H1 (cell line): ENCODE data around the gene CYP1A1. TPM values are rescaled to one million over a fixed set of nuclear protein-coding genes. Genes with fewer than 3 reads are reported as not detected.

Experiments
- CTCF ChIA-PET: fragments of 300-600 bp; sonication (Branson Sonifier 250); formaldehyde crosslinking; loops from one replicate; lab custom pipeline; 2021; ENCODE audit not compliant: partially characterized antibody; lab: Charles Lee
- POLR2A ChIA-PET: fragments of 300-600 bp; sonication (Branson Sonifier 250); formaldehyde crosslinking; loops from one replicate; lab custom pipeline; 2021; ENCODE audit warnings: inconsistent platforms; ENCODE audit not compliant: partially characterized antibody; lab: Charles Lee
- DNase-seq, 2 experiments: peaks; one replicate each; pipeline versions ENCODE4 v3.0.0 to v3.0.0-alpha.2; 2010 to 2022; ENCODE audit warnings: low spot score in 2 of 2, low read depth in 1 of 2, mixed read lengths in 1 of 2
- FAIRE-seq: peaks from 2 replicates; lab custom pipeline; 2011; peaks lifted over from hg19 to GRCh38; lab: Jason Lieb, UNC
- H2AFZ ChIP-seq: 2 replicates; pipeline ENCODE4 v1.8.1; 2012; ENCODE audit warnings: low read length, inconsistent platforms
- H2AK5ac ChIP-seq: 2 replicates; pipeline ENCODE4 v1.6.1; 2013; ENCODE audit warnings: low read depth, low read length
- H2BK120ac ChIP-seq: replicated peaks from 2 replicates; pipeline ENCODE3; 2013; ENCODE audit warnings: low read depth, low read length, inconsistent platforms
- H2BK12ac ChIP-seq: 2 replicates; pipeline ENCODE4 v1.6.1; 2013; ENCODE audit warnings: low read depth, low read length
- H2BK15ac ChIP-seq: 2 replicates; pipeline ENCODE4 v1.6.1; 2013; ENCODE audit warnings: low read length
- H2BK20ac ChIP-seq: 2 replicates; pipeline ENCODE4 v1.6.1; 2013; ENCODE audit warnings: low read length
- H2BK5ac ChIP-seq: 2 replicates; pipeline ENCODE4 v1.6.1; 2013; ENCODE audit warnings: low read depth, low read length
- H3K14ac ChIP-seq: 2 replicates; pipeline ENCODE4 v1.6.1; 2013; ENCODE audit warnings: inconsistent platforms; ENCODE audit not compliant: insufficient read length
- H3K18ac ChIP-seq: 2 replicates; pipeline ENCODE4 v1.6.1; 2013; ENCODE audit warnings: low read length; ENCODE audit errors: extremely low read depth
- H3K23ac ChIP-seq: 2 replicates; pipeline ENCODE4 v1.6.1; 2013; ENCODE audit warnings: inconsistent platforms; ENCODE audit not compliant: insufficient read length
- H3K23me2 ChIP-seq: 2 replicates; pipeline ENCODE4 v1.6.1; 2013; ENCODE audit warnings: low read depth, low read length
- H3K27ac ChIP-seq: 2 replicates; pipeline ENCODE4 v1.6.1; 2011; ENCODE audit warnings: low read depth, low read length, inconsistent platforms
- H3K27me3 ChIP-seq, 4 experiments: replicated peaks in 1 of 4; 1 replicate in 1 of 4; 2 replicates in 3 of 4; pipeline versions ENCODE4 v1.6.1 to v1.8.1; 2011 to 2013; ENCODE audit warnings: low read length in 3 of 4, mild to moderate bottlenecking in 3 of 4, inconsistent platforms in 2 of 4, mixed read lengths in 2 of 4, moderate library complexity in 1 of 4; ENCODE audit not compliant: control insufficient read depth in 3 of 4, insufficient read depth in 3 of 4; ENCODE audit errors: extremely low read depth in 1 of 4
- H3K36me3 ChIP-seq, 4 experiments: 2 replicates each; pipeline versions ENCODE4 v1.6.1 to v1.8.1; 2011 to 2013; ENCODE audit warnings: mild to moderate bottlenecking in 4 of 4, low read length in 3 of 4, moderate library complexity in 2 of 4, control low read depth in 1 of 4, inconsistent platforms in 1 of 4; ENCODE audit not compliant: insufficient read depth in 4 of 4, control insufficient read depth in 2 of 4
- H3K4ac ChIP-seq: replicated peaks from 2 replicates; pipeline ENCODE3; 2013; ENCODE audit warnings: low read length, low read depth, mixed read lengths, inconsistent platforms; ENCODE audit not compliant: insufficient read length
- H3K4me1 ChIP-seq, 4 experiments: replicated peaks in 1 of 4; 1 replicate in 1 of 4; 2 replicates in 3 of 4; pipeline versions ENCODE4 v1.6.1 to v1.8.1; 2011 to 2013; ENCODE audit warnings: low read length in 3 of 4, inconsistent platforms in 2 of 4, mixed read lengths in 1 of 4; ENCODE audit not compliant: insufficient read depth in 4 of 4, control insufficient read depth in 3 of 4
- H3K4me2 ChIP-seq, 2 experiments: 2 replicates each; pipeline versions ENCODE4 v1.6.1 to v1.8.1; 2011 to 2013; ENCODE audit warnings: low read depth in 2 of 2, low read length in 2 of 2, control low read depth in 1 of 2, inconsistent platforms in 1 of 2, mild to moderate bottlenecking in 1 of 2; ENCODE audit not compliant: insufficient read depth in 1 of 2
- H3K4me3 ChIP-seq, 4 experiments: fragments of 200-600, 300-600 bp in 1 of 4; sonication (generic), shearing (Covaris generic), sonication (Bioruptor Twin) in 1 of 4; 2 replicates each; pipeline versions ENCODE4 v1.5.1 to v1.8.1; 2011 to 2016; ENCODE audit warnings: low read length in 4 of 4, low read depth in 3 of 4, control low read depth in 2 of 4, inconsistent platforms in 2 of 4, mild to moderate bottlenecking in 2 of 4, mixed read lengths in 1 of 4, moderate library complexity in 1 of 4; ENCODE audit not compliant: insufficient read depth in 2 of 4; ENCODE audit errors: extremely low read depth in 1 of 4
- H3K56ac ChIP-seq: replicated peaks from 2 replicates; pipeline ENCODE3; 2013; ENCODE audit warnings: low read depth, mild to moderate bottlenecking, mixed read lengths, low read length, inconsistent platforms; ENCODE audit not compliant: insufficient read length
- H3K79me1 ChIP-seq: 2 replicates; pipeline ENCODE4 v1.6.1; 2013; ENCODE audit warnings: low read depth, low read length, control low read depth
- H3K79me2 ChIP-seq, 2 experiments: 2 replicates each; pipeline versions ENCODE4 v1.6.1 to v1.8.1; 2012 to 2013; ENCODE audit warnings: low read length in 2 of 2, mild to moderate bottlenecking in 2 of 2, inconsistent platforms in 1 of 2; ENCODE audit not compliant: insufficient read depth in 2 of 2, control insufficient read depth in 1 of 2
- H3K9ac ChIP-seq, 4 experiments: replicated peaks in 1 of 4; 1 replicate in 1 of 4; 2 replicates in 3 of 4; pipeline versions ENCODE4 v1.6.1 to v1.8.1; 2011 to 2013; ENCODE audit warnings: low read depth in 3 of 4, low read length in 3 of 4, control low read depth in 2 of 4, mild to moderate bottlenecking in 2 of 4, moderate library complexity in 2 of 4, inconsistent platforms in 1 of 4; ENCODE audit errors: extremely low read depth in 1 of 4
- H3K9me3 ChIP-seq, 2 experiments: 2 replicates each; pipeline versions ENCODE4 v1.6.1 to v1.8.1; 2012 to 2013; ENCODE audit warnings: mild to moderate bottlenecking in 2 of 2, moderate library complexity in 2 of 2, control low read depth in 1 of 2, inconsistent platforms in 1 of 2, low read depth in 1 of 2, low read length in 1 of 2, mixed read lengths in 1 of 2; ENCODE audit not compliant: insufficient read depth in 2 of 2
- H4K20me1 ChIP-seq, 2 experiments: replicated peaks in 1 of 2; 2 replicates each; pipeline versions ENCODE3 to v1.8.1; 2011 to 2013; ENCODE audit warnings: inconsistent platforms in 2 of 2, low read length in 2 of 2, mild to moderate bottlenecking in 1 of 2; ENCODE audit not compliant: insufficient read depth in 2 of 2, control insufficient read depth in 1 of 2
- H4K5ac ChIP-seq: 2 replicates; pipeline ENCODE4 v1.6.1; 2013; ENCODE audit warnings: low read length, low read depth, mixed read lengths, inconsistent platforms; ENCODE audit not compliant: insufficient read length
- H4K8ac ChIP-seq: 2 replicates; pipeline ENCODE4 v1.8.0; 2013; ENCODE audit warnings: mild to moderate bottlenecking, moderate library complexity, low read length, inconsistent platforms; ENCODE audit not compliant: insufficient read depth; ENCODE audit errors: extremely low read depth
- H4K91ac ChIP-seq: replicated peaks from 2 replicates; pipeline ENCODE3; 2013; ENCODE audit warnings: low read length, mixed read lengths, inconsistent platforms; ENCODE audit not compliant: insufficient read length
- EGR1 ChIP-seq: IDR thresholded peaks from 2 replicates; pipeline ENCODE4 v1.6.1; 2011; ENCODE audit warnings: low read depth, low read length, borderline replicate concordance
- EP300 ChIP-seq, 2 experiments: IDR thresholded peaks; 1 replicate in 1 of 2; 2 replicates in 1 of 2; pipeline ENCODE4 v1.6.1; 2011 to 2012; ENCODE audit warnings: low read depth in 2 of 2, low read length in 2 of 2, mild to moderate bottlenecking in 2 of 2, borderline replicate concordance in 1 of 2, inconsistent platforms in 1 of 2, moderate library complexity in 1 of 2
- HDAC2 ChIP-seq, 2 experiments: fragments of 300-600 bp in 1 of 2; sonication (generic) in 1 of 2; IDR thresholded peaks; 2 replicates each; pipeline ENCODE4 v1.6.1; 2011 to 2012; ENCODE audit warnings: low read depth in 2 of 2, low read length in 2 of 2, mild to moderate bottlenecking in 2 of 2, moderate library complexity in 2 of 2, borderline replicate concordance in 1 of 2, inconsistent platforms in 1 of 2
- KDM4A ChIP-seq: IDR thresholded peaks from one replicate; pipeline ENCODE4 v1.7.1; 2012; ENCODE audit warnings: low read depth, mild to moderate bottlenecking, moderate library complexity, low read length, inconsistent platforms; ENCODE audit not compliant: severe bottlenecking
- MAFK ChIP-seq: IDR thresholded peaks from 2 replicates; pipeline ENCODE4 v1.6.1; 2012; ENCODE audit warnings: low read depth, mild to moderate bottlenecking, improper control_type of control experiment, low read length
- NANOG ChIP-seq: IDR thresholded peaks from 2 replicates; pipeline ENCODE4 v1.6.1; 2011; ENCODE audit warnings: low read length, low read depth, mild to moderate bottlenecking, inconsistent platforms; ENCODE audit not compliant: insufficient read depth, poor library complexity, severe bottlenecking
- SIN3A ChIP-seq, 2 experiments: IDR thresholded peaks in 1 of 2; conservative IDR thresholded peaks in 1 of 2; 2 replicates each; pipeline ENCODE4 v1.6.1; 2011 to 2012; ENCODE audit warnings: low read length in 2 of 2, improper control_type of control experiment in 1 of 2, low read depth in 1 of 2, mild to moderate bottlenecking in 1 of 2
- SRF ChIP-seq: IDR thresholded peaks from 2 replicates; pipeline ENCODE4 v1.6.1; 2011; ENCODE audit warnings: mild to moderate bottlenecking, low read depth, low read length, moderate library complexity
- TAF1 ChIP-seq: IDR thresholded peaks from 2 replicates; pipeline ENCODE4 v1.6.1; 2011; ENCODE audit warnings: mild to moderate bottlenecking, low read depth, low read length
- TEAD4 ChIP-seq: IDR thresholded peaks from 2 replicates; pipeline ENCODE4 v1.6.1; 2012; ENCODE audit warnings: low read depth, low read length, inconsistent platforms, mixed read lengths
- WGBS, 2 experiments: shearing (Covaris generic) in 1 of 2; methylation state at CpG; one replicate each; pipeline versions ENCODE4 v1.1.6 to v1.1.7; 2013 to 2015; ENCODE audit warnings: low lambda C conversion rate in 2 of 2, mixed read lengths in 2 of 2, inconsistent platforms in 1 of 2, low coverage in 1 of 2, missing lambda C conversion rate in 1 of 2; ENCODE audit not compliant: insufficient replicate concordance in 2 of 2, insufficient coverage in 1 of 2, insufficient read length in 1 of 2; ENCODE audit errors: extremely low coverage in 1 of 2, missing lambda C conversion rate in 1 of 2; 5-methylcytosine and 5-hydroxymethylcytosine counted together
- polyA plus RNA-seq, 7 experiments: library from polyadenylated mRNA; depleted of rRNA in 3 of 7; stranded (reverse) in 5 of 7; unstranded in 2 of 7; fragments of >200 nt in 5 of 7; fragments of 200-250 nt in 2 of 7; gene quantifications; 1 replicate in 5 of 7; 2 replicates in 1 of 7; 4 replicates in 1 of 7; pipeline versions ENCODE4 v1.2.1 to v1.2.3, GENCODE V29; 2011 to 2013; ENCODE audit warnings: missing spikeins in 2 of 7, mixed read lengths in 2 of 7
- total RNA-seq: library from RNA; stranded (reverse); fragmentation: NEBNext Ultra II Directional; extraction: Animal tissue kit (Norgen Biotek cat#: 25700); gene quantifications from 2 replicates; pipeline ENCODE4 v1.2.1, GENCODE V29; 2021
- TF ChIP-seq, protein P1 (sequence below): IDR thresholded peaks from 2 replicates; pipeline ENCODE4 v1.6.1; 2012; ENCODE audit warnings: low read length, inconsistent platforms

CYP1A1 gene
- total and polyA plus RNA-seq, 2 of the 8 experiments (the other 6 are each of a cell fraction or from before 2014, with no cell fraction given): 0.32 to 0.35 TPM

DNA sequence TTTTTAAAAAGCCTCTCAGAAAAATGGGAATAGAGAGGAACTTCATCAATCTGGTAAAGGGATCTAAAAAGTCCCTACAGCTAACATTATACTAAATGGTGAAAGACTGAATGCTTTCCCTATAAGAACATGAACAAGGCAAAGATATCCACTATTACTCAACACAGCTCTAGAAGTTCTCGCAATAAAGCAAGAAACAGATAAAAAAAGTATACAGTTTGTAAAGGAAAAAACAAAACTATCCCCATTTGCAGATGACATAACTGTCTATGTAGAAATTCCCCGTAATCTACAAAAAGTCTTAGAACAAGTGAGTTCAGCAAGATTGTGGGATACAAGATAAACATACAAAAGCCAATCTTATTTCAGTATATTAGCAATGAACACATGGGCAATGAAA is 44.9 kb downstream of the CYP1A1 start:
- Histone ChIP-seq H4K8ac (no peak overlapping the region), H3K4ac (no peak overlapping the region), H3K4me3 (no peak overlapping the region), H4K91ac (no peak overlapping the region), H3K27me3 (no peaks in the 10 kb centered on the region), H2BK5ac (no peak overlapping the region), H3K4me2 (no peak overlapping the region), H3K56ac (no peak overlapping the region), H2AFZ (no peak overlapping the region), H2AK5ac (no peak overlapping the region), H3K18ac (no peak overlapping the region), H2BK20ac (no peak overlapping the region), H3K79me1 (no peaks in the 10 kb centered on the region; the same call in 1 of the 2 replicates), H2BK120ac (no peak overlapping the region), H3K9ac (no peak overlapping the region), H3K9me3 (no peaks in the 10 kb centered on the region; a peak in 1 of 4 replicates), H3K23me2 (no peaks in the 10 kb centered on the region), H4K20me1 (no peaks in the 10 kb centered on the region), H2BK15ac (no peak overlapping the region), H3K27ac (no peak overlapping the region), H2BK12ac (no peak overlapping the region), H4K5ac (no peak overlapping the region), H3K14ac (no peak overlapping the region), H3K4me1 (no peaks in the 10 kb centered on the region), H3K79me2 (peaks cover 0 to 48% of the 10 kb centered on the region in 2 experiments; a peak in 3 of 4 replicates), H3K36me3 (no peaks in the 10 kb centered on the region; a peak in 2 of 8 replicates), H3K23ac (no peak overlapping the region)
- FAIRE-seq: no peak
- WGBS, 2 experiments: 96% methylated on average over 2 of the region's 2 CpGs; no CpG with 5 or more reads in 1 of the 2 experiments
- DNase-seq: no peak
- ChIA-PET CTCF (interaction anchor here (0.6 kb wide), 1 partner anchor 86 kb away, joined by 3 read pairs; no protein-coding TSS in a partner anchor), POLR2A (no interaction called here)
- no peak for TF ChIP-seq TEAD4
- TF ChIP-seq KDM4A: no peak
- no peak for TF ChIP-seq EP300 (IDR thresholded peaks at IDR 0.05; ENCODE audit: borderline replicate concordance in 1 of 2, low read depth in 2 of 2, low read length in 2 of 2)
- no peak for TF ChIP-seq TAF1
- TF ChIP-seq SIN3A (conservative IDR thresholded peaks at IDR 0.05 in 1 of 2, IDR thresholded peaks at IDR 0.05 in 1 of 2; ENCODE audit: low read depth in 1 of 2, low read length in 2 of 2): no peak
- TF ChIP-seq NANOG: no peak
- TF ChIP-seq SRF: no peak
- no peak for TF ChIP-seq MAFK
- TF ChIP-seq EGR1: no peak
- TF ChIP-seq HDAC2 (IDR thresholded peaks at IDR 0.05; ENCODE audit: borderline replicate concordance in 1 of 2, low read depth in 2 of 2, low read length in 2 of 2): no peak
- TF ChIP-seq, protein P1, sequence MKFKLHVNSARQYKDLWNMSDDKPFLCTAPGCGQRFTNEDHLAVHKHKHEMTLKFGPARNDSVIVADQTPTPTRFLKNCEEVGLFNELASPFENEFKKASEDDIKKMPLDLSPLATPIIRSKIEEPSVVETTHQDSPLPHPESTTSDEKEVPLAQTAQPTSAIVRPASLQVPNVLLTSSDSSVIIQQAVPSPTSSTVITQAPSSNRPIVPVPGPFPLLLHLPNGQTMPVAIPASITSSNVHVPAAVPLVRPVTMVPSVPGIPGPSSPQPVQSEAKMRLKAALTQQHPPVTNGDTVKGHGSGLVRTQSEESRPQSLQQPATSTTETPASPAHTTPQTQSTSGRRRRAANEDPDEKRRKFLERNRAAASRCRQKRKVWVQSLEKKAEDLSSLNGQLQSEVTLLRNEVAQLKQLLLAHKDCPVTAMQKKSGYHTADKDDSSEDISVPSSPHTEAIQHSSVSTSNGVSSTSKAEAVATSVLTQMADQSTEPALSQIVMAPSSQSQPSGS: no peak
